GM06990 (cell line): Measurements from ENCODE around the gene GPX4.

Source experiments
- DNase-seq: peaks from one replicate; pipeline ENCODE4 v3.0.0-alpha.2; 2011; ENCODE audit not compliant: insufficient read length; ENCODE audit errors: extremely low read depth
- H3K27me3 ChIP-seq: replicated peaks from 2 replicates; pipeline ENCODE4 v1.6.0; 2011; ENCODE audit warnings: low read length; ENCODE audit not compliant: control insufficient read depth, insufficient read depth
- H3K36me3 ChIP-seq: 2 replicates; pipeline ENCODE4 v1.5.1; 2011; ENCODE audit warnings: low read length; ENCODE audit not compliant: control insufficient read depth, insufficient read depth
- H3K4me3 ChIP-seq: replicated peaks from 2 replicates; pipeline ENCODE4 v1.5.1; 2011; ENCODE audit warnings: low read depth, mild to moderate bottlenecking, control low read depth, low read length
- CTCF ChIP-seq: IDR thresholded peaks from 2 replicates; pipeline ENCODE4 v1.5.1; 2011; ENCODE audit warnings: low read length, control low read depth, mild to moderate bottlenecking, inconsistent platforms; ENCODE audit not compliant: insufficient read depth, poor library complexity, severe bottlenecking

GPX4 gene

GRCh38 chr19:1121395-1121794, 17.6 kb downstream of the GPX4 start:
- TF ChIP-seq CTCF, result no peak
- no peak for DNase-seq
- Histone ChIP-seq H3K4me3 (no peak overlapping the region), H3K27me3 (no peaks in the 10 kb centered on the region), H3K36me3 (peaks cover 50% of the 10 kb centered on the region)

- peaks cover 52% of the 10 kb centered on the region for H3K36me3 ChIP-seq
- no peak for DNase-seq
- H3K4me3 ChIP-seq, result no peak overlapping the region
- TF ChIP-seq CTCF, result no peak
- no peaks in the 10 kb centered on the region for H3K27me3 ChIP-seq
These were observed 18.5 kb downstream of the GPX4 start for GRCh38 chr19:1122021-1122971.

GRCh38 chr19:1122972-1123363, 19.2 kb downstream of the GPX4 start:
- peak; percentile 79 for DNase-seq
- Histone ChIP-seq H3K27me3 (no peaks in the 10 kb centered on the region), H3K4me3 (no peak overlapping the region), H3K36me3 (peaks cover 50% of the 10 kb centered on the region)
- TF ChIP-seq CTCF, result no peak

- H3K27me3 ChIP-seq, result no peaks in the 10 kb centered on the region
- TF ChIP-seq CTCF, result no peak
- peaks cover 49% of the 10 kb centered on the region for H3K36me3 ChIP-seq
- DNase-seq, result no peak
- H3K4me3 ChIP-seq, result no peak overlapping the region
These were observed 19.6 kb downstream of the GPX4 start for GRCh38 chr19:1123381-1123780.

GRCh38 chr19:1123885-1124677, 20.3 kb downstream of the GPX4 start:
- TF ChIP-seq CTCF, result no peak
- H3K27me3 ChIP-seq, result no peaks in the 10 kb centered on the region
- DNase-seq, result no peak
- no peak overlapping the region for H3K4me3 ChIP-seq
- peaks cover 45% of the 10 kb centered on the region for H3K36me3 ChIP-seq
